ENCODE results near the gene ZNF280D. TPM values are rescaled to one million over a fixed set of nuclear protein-coding genes. Genes with fewer than 3 reads are reported as not detected.

Gene ZNF280D
- total and polyA plus RNA-seq, 2 of the 8 experiments (the other 6 are each of a cell fraction or from before 2014, with no cell fraction given), result 7.4 to 27.5 TPM

- TF ChIP-seq CHD7 (IDR thresholded peaks at IDR 0.05; ENCODE audit: insufficient replicate concordance, low read length) (no peak), NRF1 (IDR thresholded peaks at IDR 0.05; ENCODE audit: low read depth, low read length) (no peak), POLR2A (IDR thresholded peaks at IDR 0.05; ENCODE audit: control extremely low read depth in 1 of 2, low read depth in 2 of 2, low read length in 2 of 2) (no peak), SAP30 (IDR thresholded peaks at IDR 0.05; ENCODE audit: insufficient read depth, insufficient replicate concordance, low read length) (no peak), BACH1 (IDR thresholded peaks at IDR 0.05; ENCODE audit: low read length) (no peak), MAX (IDR thresholded peaks at IDR 0.05) (no peak), ATF2 (IDR thresholded peaks at IDR 0.05; ENCODE audit: low read length) (no peak), ZNF274 (IDR thresholded peaks at IDR 0.05; ENCODE audit: borderline replicate concordance, extremely low read depth, low read length) (no peak)
- TF ChIP-seq, protein P1, sequence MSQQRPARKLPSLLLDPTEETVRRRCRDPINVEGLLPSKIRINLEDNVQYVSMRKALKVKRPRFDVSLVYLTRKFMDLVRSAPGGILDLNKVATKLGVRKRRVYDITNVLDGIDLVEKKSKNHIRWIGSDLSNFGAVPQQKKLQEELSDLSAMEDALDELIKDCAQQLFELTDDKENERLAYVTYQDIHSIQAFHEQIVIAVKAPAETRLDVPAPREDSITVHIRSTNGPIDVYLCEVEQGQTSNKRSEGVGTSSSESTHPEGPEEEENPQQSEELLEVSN (IDR thresholded peaks at IDR 0.05), result no peak
Measured at GRCh38 chr15:56778761-56779160, 45.5 kb upstream of the ZNF280D start (continued).

Data from H1 (cell line).